Vagina (tissue), 2 donors: ENCODE measurements around the gene MPRIP.
"Not testable (repeated sequence)": the region's sequence is repeated elsewhere in the genome, so short reads cannot be mapped to it uniquely, and the experiment has no call there.

Experiments
- CTCF ChIP-seq, 3 experiments: fragments of 450-650 bp in 2 of 3; fragments of 200-600 bp in 1 of 3; sonication (generic) in 1 of 3; IDR thresholded peaks; one replicate each; pipeline ENCODE4 v1.5.1; 2017 to 2019; ENCODE audit warnings: antibody characterized with exemption in 3 of 3, mild to moderate bottlenecking in 2 of 3, moderate library complexity in 2 of 3
- POLR2A ChIP-seq, 2 donors: fragments of 450-650 bp; IDR thresholded peaks; one replicate each; pipeline ENCODE4 v1.6.1; 2017; ENCODE audit warnings: antibody characterized with exemption in 2 of 2, mild to moderate bottlenecking in 2 of 2, moderate library complexity in 2 of 2
- POLR2AphosphoS5 ChIP-seq, 2 donors: sonication (generic); formaldehyde crosslinking; IDR thresholded peaks; one replicate each; pipeline ENCODE4 v1.9.0; 2017; ENCODE audit warnings: antibody characterized with exemption in 2 of 2, mild to moderate bottlenecking in 2 of 2, low read depth in 1 of 2; ENCODE audit not compliant: insufficient read depth in 1 of 2

DNA sequence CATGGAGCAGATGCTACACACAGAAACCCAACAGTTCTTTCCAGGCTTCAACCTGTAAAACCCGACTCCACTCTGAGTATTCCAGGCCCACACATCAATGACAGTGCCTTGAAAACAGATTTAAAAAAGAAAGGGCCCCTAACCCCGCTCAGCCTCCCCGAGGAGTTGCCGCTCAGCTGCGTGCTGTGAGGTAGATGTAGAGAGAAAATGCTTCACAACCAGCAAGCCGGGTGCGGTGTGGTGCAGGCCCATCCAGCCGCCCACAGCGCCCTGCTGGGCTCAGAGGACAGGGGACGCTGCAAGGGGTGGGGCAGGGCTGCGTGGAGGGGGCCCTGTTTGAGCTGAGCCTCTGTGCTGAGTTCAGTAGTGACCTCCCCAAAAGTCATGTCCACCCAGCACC, 45.5 kb upstream of the MPRIP start:
- TF ChIP-seq CTCF (IDR thresholded peaks at IDR 0.05); POLR2A (IDR thresholded peaks at IDR 0.05); POLR2AphosphoS5 (IDR thresholded peaks at IDR 0.05; ENCODE audit: insufficient read depth in 1 of 2, low read depth in 1 of 2): not testable (repeated sequence)
